Trophoblast cell (in vitro differentiated cells and primary cell): ENCODE measurements around the gene OR6C68.

Experiments used
- DNase-seq, 2 donors: peaks; one replicate each; pipeline ENCODE4 v3.0.0-alpha.2; 2016
- H2AFZ ChIP-seq: 2 replicates; pipeline ENCODE4 v1.6.1; 2013; ENCODE audit warnings: low read length, moderate library complexity, mild to moderate bottlenecking; ENCODE audit not compliant: insufficient read depth, poor library complexity
- H2AK5ac ChIP-seq: 2 replicates; pipeline ENCODE4 v1.6.1; 2013; ENCODE audit warnings: mild to moderate bottlenecking, low read length
- H2BK120ac ChIP-seq: 2 replicates; pipeline ENCODE4 v1.6.1; 2013; ENCODE audit warnings: low read length, mild to moderate bottlenecking, moderate library complexity; ENCODE audit not compliant: insufficient read depth, poor library complexity
- H2BK12ac ChIP-seq: 2 replicates; pipeline ENCODE4 v1.6.1; 2013; ENCODE audit warnings: mild to moderate bottlenecking, low read length, moderate library complexity
- H2BK5ac ChIP-seq: 2 replicates; pipeline ENCODE4 v1.6.1; 2013; ENCODE audit warnings: low read length, low read depth, moderate library complexity, mild to moderate bottlenecking; ENCODE audit not compliant: poor library complexity
- H3K14ac ChIP-seq: 2 replicates; pipeline ENCODE4 v1.6.1; 2013; ENCODE audit warnings: mild to moderate bottlenecking, low read length
- H3K18ac ChIP-seq: 2 replicates; pipeline ENCODE4 v1.6.1; 2013; ENCODE audit warnings: mild to moderate bottlenecking, low read length
- H3K23ac ChIP-seq: 2 replicates; pipeline ENCODE4 v1.6.1; 2013; ENCODE audit warnings: low read length
- H3K27ac ChIP-seq: 2 replicates; pipeline ENCODE4 v1.5.1; 2013; ENCODE audit warnings: low read depth, mild to moderate bottlenecking, inconsistent platforms, low read length, moderate library complexity
- H3K27me3 ChIP-seq: 2 replicates; pipeline ENCODE4 v1.6.1; 2013; ENCODE audit warnings: inconsistent platforms, mild to moderate bottlenecking, low read length, moderate library complexity; ENCODE audit not compliant: insufficient read depth
- H3K36me3 ChIP-seq, 2 experiments: 1 replicate in 1 of 2; 2 replicates in 1 of 2; pipeline ENCODE4 v1.6.1; 2013; ENCODE audit warnings: low read length in 2 of 2, mild to moderate bottlenecking in 2 of 2, moderate library complexity in 1 of 2; ENCODE audit not compliant: insufficient read depth in 2 of 2, control insufficient read depth in 1 of 2
- H3K4ac ChIP-seq: 2 replicates; pipeline ENCODE4 v1.6.1; 2013; ENCODE audit warnings: low read depth, mild to moderate bottlenecking, low read length, moderate library complexity
- H3K4me1 ChIP-seq, 2 experiments: 1 replicate in 1 of 2; 2 replicates in 1 of 2; pipeline ENCODE4 v1.6.1; 2013; ENCODE audit warnings: low read length in 2 of 2, mild to moderate bottlenecking in 2 of 2, moderate library complexity in 1 of 2; ENCODE audit not compliant: insufficient read depth in 2 of 2, control insufficient read depth in 1 of 2
- H3K4me2 ChIP-seq: 2 replicates; pipeline ENCODE4 v1.6.1; 2013; ENCODE audit warnings: inconsistent platforms, mild to moderate bottlenecking, low read length, moderate library complexity
- H3K4me3 ChIP-seq: 2 replicates; pipeline ENCODE4 v1.5.1; 2013; ENCODE audit warnings: mild to moderate bottlenecking, low read depth, low read length, inconsistent platforms
- H3K79me1 ChIP-seq: one replicate; pipeline ENCODE4 v1.6.1; 2013; ENCODE audit warnings: low read length
- H3K79me2 ChIP-seq: 2 replicates; pipeline ENCODE4 v1.6.1; 2013; ENCODE audit warnings: low read length, mild to moderate bottlenecking; ENCODE audit not compliant: control insufficient read depth, insufficient read depth, poor library complexity
- H3K9ac ChIP-seq: 2 replicates; pipeline ENCODE4 v1.6.1; 2013; ENCODE audit warnings: mild to moderate bottlenecking, low read length
- H3K9me3 ChIP-seq: 2 replicates; pipeline ENCODE4 v1.6.1; 2013; ENCODE audit warnings: low read depth, mild to moderate bottlenecking, control low read depth, inconsistent platforms, low read length; ENCODE audit not compliant: insufficient read depth
- H4K12ac ChIP-seq: 2 replicates; pipeline ENCODE4 v1.6.1; 2013; ENCODE audit warnings: low read depth, mild to moderate bottlenecking, low read length, moderate library complexity
- H4K8ac ChIP-seq: 2 replicates; pipeline ENCODE4 v1.6.1; 2013; ENCODE audit warnings: low read depth, mild to moderate bottlenecking, low read length, moderate library complexity
- H4K91ac ChIP-seq: one replicate; pipeline ENCODE4 v1.6.1; 2013; ENCODE audit warnings: low read depth, mild to moderate bottlenecking, low read length, moderate library complexity
- WGBS: extraction: QIAGEN DNeasy Blood & Tissue Kit; methylation state at CpG from one replicate; pipeline ENCODE4 v1.1.7; 2013; ENCODE audit warnings: missing lambda C conversion rate; ENCODE audit not compliant: insufficient read length, insufficient coverage; ENCODE audit errors: extremely low coverage; 5-methylcytosine and 5-hydroxymethylcytosine counted together

The OR6C68 gene

GRCh38 chr12:55495490-55495889 is 3.3 kb downstream of the OR6C68 start:
- Histone ChIP-seq H3K27ac (no peak overlapping the region), H3K9ac (no peak overlapping the region), H3K36me3 (no peaks in the 10 kb centered on the region), H2BK120ac (no peak overlapping the region), H3K18ac (no peak overlapping the region), H3K4ac (no peak overlapping the region), H3K23ac (no peak overlapping the region), H3K4me1 (no peaks in the 10 kb centered on the region), H3K14ac (no peak overlapping the region), H2AK5ac (no peak overlapping the region), H4K91ac (no peak overlapping the region), H3K27me3 (no peaks in the 10 kb centered on the region), H3K4me3 (no peak overlapping the region), H3K4me2 (no peak overlapping the region), H2AFZ (no peak overlapping the region), H4K8ac (no peak overlapping the region), H4K12ac (no peak overlapping the region), H3K79me1 (no peaks in the 10 kb centered on the region), H2BK5ac (no peak overlapping the region), H3K9me3 (peaks cover 2% of the 10 kb centered on the region), H2BK12ac (no peak overlapping the region), H3K79me2 (no peaks in the 10 kb centered on the region)
- WGBS, result no CpG with 5 or more reads among the region's 5 CpGs
- DNase-seq, result peak; percentile 60 to 81

- H2AK5ac ChIP-seq, result no peak overlapping the region
- no CpG with 5 or more reads among the region's 4 CpGs for WGBS
- no peak overlapping the region for H2BK12ac ChIP-seq
- no peak overlapping the region for H3K23ac ChIP-seq
- no peaks in the 10 kb centered on the region for H3K79me1 ChIP-seq
- H3K4ac ChIP-seq, result no peak overlapping the region
- no peak overlapping the region for H4K91ac ChIP-seq
- no peak overlapping the region for H3K4me3 ChIP-seq
- no peak overlapping the region for H2AFZ ChIP-seq
- H3K27me3 ChIP-seq, result no peaks in the 10 kb centered on the region
- H3K79me2 ChIP-seq, result no peaks in the 10 kb centered on the region
- H4K12ac ChIP-seq, result no peak overlapping the region
- no peak overlapping the region for H3K18ac ChIP-seq
- DNase-seq, result no peak
- no peak overlapping the region for H2BK5ac ChIP-seq
- H3K14ac ChIP-seq, result no peak overlapping the region
- H2BK120ac ChIP-seq, result no peak overlapping the region
- H3K36me3 ChIP-seq, result no peaks in the 10 kb centered on the region
- H3K27ac ChIP-seq, result no peak overlapping the region
- no peaks in the 10 kb centered on the region for H3K4me1 ChIP-seq
- no peak overlapping the region for H3K4me2 ChIP-seq
- no peak overlapping the region for H3K9ac ChIP-seq
- peaks cover 2% of the 10 kb centered on the region for H3K9me3 ChIP-seq
- H4K8ac ChIP-seq, result no peak overlapping the region
These were observed 7.1 kb downstream of the OR6C68 start for GRCh38 chr12:55499231-55499630.

GRCh38 chr12:55499810-55500252 is 7.7 kb downstream of the OR6C68 start:
- Histone ChIP-seq H3K36me3 (no peaks in the 10 kb centered on the region), H3K4ac (no peak overlapping the region), H2AK5ac (no peak overlapping the region), H4K12ac (no peak overlapping the region), H4K8ac (no peak overlapping the region), H3K79me2 (no peaks in the 10 kb centered on the region), H3K9ac (no peak overlapping the region), H2BK12ac (no peak overlapping the region), H3K4me1 (no peaks in the 10 kb centered on the region), H3K4me3 (no peak overlapping the region), H3K18ac (no peak overlapping the region), H2AFZ (no peak overlapping the region), H3K27me3 (no peaks in the 10 kb centered on the region), H2BK120ac (no peak overlapping the region), H4K91ac (no peak overlapping the region), H2BK5ac (no peak overlapping the region), H3K14ac (no peak overlapping the region), H3K23ac (no peak overlapping the region), H3K4me2 (no peak overlapping the region), H3K79me1 (no peaks in the 10 kb centered on the region), H3K9me3 (peaks cover 2% of the 10 kb centered on the region), H3K27ac (no peak overlapping the region)
- no peak for DNase-seq
- WGBS, result no CpG with 5 or more reads among the region's 2 CpGs

GRCh38 chr12:55501601-55502000 is 9.4 kb downstream of the OR6C68 start:
- H3K36me3 ChIP-seq, result no peaks in the 10 kb centered on the region
- H3K4me3 ChIP-seq, result no peak overlapping the region
- no CpG with 5 or more reads among the region's 2 CpGs for WGBS

More at GRCh38 chr12:55501601-55502000, 9.4 kb downstream of the OR6C68 start:
- H3K4me1 ChIP-seq, result no peaks in the 10 kb centered on the region
- H3K9me3 ChIP-seq, result peaks cover 2% of the 10 kb centered on the region
- H4K8ac ChIP-seq, result no peak overlapping the region
- no peak overlapping the region for H3K9ac ChIP-seq
- no peak overlapping the region for H4K12ac ChIP-seq
- H3K18ac ChIP-seq, result no peak overlapping the region
- H2BK120ac ChIP-seq, result no peak overlapping the region
- no peak overlapping the region for H3K23ac ChIP-seq
- H2AK5ac ChIP-seq, result no peak overlapping the region
- H3K27me3 ChIP-seq, result no peaks in the 10 kb centered on the region
- no peak overlapping the region for H2BK5ac ChIP-seq
- H2BK12ac ChIP-seq, result no peak overlapping the region
- no peak overlapping the region for H4K91ac ChIP-seq
- no peak overlapping the region for H3K4ac ChIP-seq
- H3K79me2 ChIP-seq, result no peaks in the 10 kb centered on the region
- no peak overlapping the region for H2AFZ ChIP-seq
- no peak overlapping the region for H3K27ac ChIP-seq
- H3K79me1 ChIP-seq, result no peaks in the 10 kb centered on the region
- H3K14ac ChIP-seq, result no peak overlapping the region
- H3K4me2 ChIP-seq, result no peak overlapping the region
- no peak for DNase-seq
